Central memory CD4-positive, alpha-beta T cell (primary cell): ENCODE measurements around the gene GPC3.
A peak's percentile ranks its signal among the peaks of the same experiment; 100 is the strongest.

Source experiments
- DNase-seq: peaks from one replicate; pipeline ENCODE4 v3.0.0; 2022

The GPC3 gene

GRCh38 chrX:133836561-133836960 lies 148.8 kb downstream of the GPC3 start:
- no peak for DNase-seq

GRCh38 chrX:133834771-133835170 lies 150.6 kb downstream of the GPC3 start:
- no peak for DNase-seq

- no peak for DNase-seq
Observed at GRCh38 chrX:133819546-133819945, 165.8 kb downstream of the GPC3 start.

DNA sequence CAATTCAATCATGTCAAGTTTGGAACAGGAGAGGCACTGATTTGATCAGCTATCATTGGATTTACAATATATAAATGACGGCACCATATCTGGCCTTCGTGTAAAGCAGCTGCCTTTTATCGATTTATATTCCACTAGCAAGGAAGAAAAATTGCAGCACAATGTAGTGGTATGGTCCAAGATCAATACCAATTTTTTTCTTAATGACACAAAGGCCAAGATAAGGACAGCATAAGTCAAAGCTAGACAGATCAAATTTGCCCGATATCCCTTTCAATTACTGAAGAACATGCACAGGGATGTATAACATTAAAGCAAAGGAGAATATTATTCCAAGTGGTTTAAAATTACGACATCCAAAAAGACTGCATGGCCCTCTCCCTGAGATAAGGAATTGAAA lies 167.4 kb downstream of the GPC3 start:
- DNase-seq = no peak

DNA sequence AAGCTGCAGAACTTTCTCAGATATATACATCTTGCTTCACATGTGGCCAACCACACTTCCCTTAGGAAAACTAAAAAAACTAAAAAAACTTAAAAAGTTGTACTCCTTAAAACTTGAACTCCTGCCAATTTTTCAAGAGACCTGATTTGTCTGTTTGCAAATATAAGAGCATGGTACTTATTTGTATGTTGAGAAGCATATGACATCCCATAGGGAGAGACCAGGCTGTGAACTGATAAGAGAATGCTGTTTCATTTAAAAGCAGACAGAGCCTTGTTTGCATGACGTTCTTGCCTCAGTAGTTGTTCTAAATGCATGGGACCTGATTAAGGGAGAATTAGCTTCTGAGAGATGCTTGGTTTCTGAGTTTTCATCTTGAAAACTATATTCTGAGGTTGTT lies 169.9 kb downstream of the GPC3 start:
- no peak for DNase-seq

DNA sequence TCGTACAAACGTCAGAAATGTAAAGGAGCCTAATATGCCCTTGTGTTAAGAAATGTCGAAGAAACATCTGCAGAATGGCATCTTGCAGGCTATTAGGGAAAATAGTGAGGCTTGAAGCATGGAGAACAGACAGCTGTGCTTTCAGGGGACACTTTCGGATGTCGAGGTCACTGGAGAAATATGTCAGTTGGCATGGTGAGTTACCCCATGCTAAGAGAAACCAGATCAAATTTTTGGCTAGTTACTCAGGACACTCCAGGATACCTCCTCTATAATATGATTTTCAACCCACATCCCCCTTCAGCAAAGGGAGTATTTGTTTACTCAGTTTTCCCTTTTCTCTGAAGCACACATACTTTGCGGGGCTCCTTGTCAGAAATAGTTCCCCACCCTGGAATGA lies 171.4 kb downstream of the GPC3 start:
- DNase-seq = no peak

GRCh38 chrX:133812402-133812801 lies 173.0 kb downstream of the GPC3 start:
- DNase-seq = no peak

DNA sequence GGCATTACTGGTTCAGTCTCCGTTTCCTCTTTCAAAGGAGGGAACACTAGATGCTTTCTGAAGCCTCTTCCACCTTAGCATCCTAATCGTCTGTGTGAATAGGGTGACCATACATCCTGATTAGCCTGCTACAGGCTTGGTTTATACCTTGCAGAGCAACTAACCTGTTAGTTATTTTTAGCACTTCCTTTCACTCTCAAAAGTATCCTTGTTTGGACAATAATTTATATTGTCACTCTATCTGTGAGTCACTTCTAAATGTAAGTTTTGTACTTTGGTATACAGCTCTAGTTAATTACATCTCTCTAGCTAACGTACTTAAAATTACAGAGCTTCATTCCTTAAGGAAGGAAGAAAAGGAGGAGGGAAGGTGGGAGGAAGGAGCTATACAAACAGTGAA lies 174.5 kb downstream of the GPC3 start:
- no peak for DNase-seq

GRCh38 chrX:133804072-133804471 lies 181.3 kb downstream of the GPC3 start:
- DNase-seq = no peak

GRCh38 chrX:133796282-133796681 lies 189.1 kb downstream of the GPC3 start:
- no peak for DNase-seq

DNA sequence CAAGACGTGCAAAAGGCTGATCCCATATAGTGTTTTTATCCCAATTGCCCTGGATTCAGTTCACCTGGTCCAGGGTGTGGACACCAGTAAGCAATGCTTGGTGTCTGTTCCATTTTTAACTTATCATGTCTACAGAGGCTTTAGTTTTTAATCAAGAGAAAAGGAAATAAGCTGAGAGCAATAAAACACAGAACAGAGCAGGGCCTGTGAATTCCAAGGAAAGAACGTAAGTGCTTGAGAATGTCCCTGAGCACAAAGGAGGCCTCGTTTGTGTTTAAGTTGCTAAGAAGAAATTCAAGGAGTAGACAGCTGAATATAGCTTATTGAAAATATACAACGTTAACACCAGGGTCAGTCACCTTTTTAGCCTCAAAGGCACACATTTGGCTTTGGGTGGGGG lies 191.3 kb downstream of the GPC3 start:
- no peak for DNase-seq

DNA sequence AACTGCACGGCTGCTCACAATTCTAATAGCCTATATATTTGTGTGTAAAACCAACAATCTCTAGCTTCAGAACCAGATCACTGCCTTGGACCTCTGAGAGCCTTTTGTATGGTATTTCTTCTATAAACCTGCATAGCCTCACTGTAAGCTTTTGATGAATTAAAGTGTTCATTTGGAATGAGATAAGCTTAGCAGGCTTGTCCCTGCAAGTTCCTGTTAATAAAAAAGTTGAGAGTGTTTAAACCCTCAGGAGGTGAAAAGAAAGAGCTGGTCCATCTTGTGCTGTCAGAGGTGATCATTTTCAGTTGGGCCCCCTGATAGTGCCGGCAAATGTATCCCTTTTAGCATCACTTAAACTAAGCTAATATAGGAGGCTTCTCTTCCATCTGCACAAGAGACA lies 191.8 kb downstream of the GPC3 start:
- no peak for DNase-seq

GRCh38 chrX:133792198-133792953 lies 193.0 kb downstream of the GPC3 start:
- peak; percentile 49 for DNase-seq

DNA sequence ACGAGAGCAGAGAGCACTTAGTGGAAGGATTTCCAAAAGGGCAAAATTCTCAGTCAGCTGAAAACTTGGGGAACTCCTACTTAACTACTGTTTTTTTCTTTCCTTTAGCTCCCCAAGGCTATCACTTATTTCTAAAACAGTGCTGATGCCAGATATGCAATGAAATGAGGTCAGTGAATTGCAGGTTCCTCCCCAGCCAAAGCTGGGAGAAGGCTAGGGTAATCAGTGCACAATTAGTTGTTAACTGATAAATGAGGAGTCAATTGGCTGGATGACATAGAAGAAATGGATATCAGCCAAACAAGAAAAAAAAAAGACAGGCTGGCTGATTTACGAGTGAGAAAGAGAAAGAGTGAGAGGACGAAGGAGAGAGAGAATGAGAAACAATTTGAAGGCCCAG lies 195.6 kb downstream of the GPC3 start:
- no peak for DNase-seq

DNA sequence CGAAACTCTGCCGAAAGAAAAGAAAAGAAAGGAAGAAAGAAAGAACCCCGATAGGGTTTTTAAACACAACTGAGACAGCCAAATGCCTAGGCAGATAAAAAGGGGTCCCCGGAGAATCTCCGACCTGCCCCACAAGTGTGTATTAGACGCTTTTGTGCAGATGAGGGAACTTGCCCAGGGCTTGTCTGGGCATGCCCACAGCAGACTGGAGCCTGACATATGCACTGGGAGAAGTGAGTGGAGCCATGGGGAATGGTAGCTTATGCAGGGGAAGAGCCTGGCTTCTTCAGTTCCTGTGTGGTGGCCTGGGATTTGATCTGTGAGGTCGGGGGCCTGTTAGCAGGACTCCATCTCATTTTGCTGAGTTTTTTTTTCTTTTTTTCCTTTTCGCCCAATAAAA lies 199.0 kb downstream of the GPC3 start:
- DNase-seq = no peak

GRCh38 chrX:133783274-133783673 lies 202.1 kb downstream of the GPC3 start:
- DNase-seq = no peak

DNA sequence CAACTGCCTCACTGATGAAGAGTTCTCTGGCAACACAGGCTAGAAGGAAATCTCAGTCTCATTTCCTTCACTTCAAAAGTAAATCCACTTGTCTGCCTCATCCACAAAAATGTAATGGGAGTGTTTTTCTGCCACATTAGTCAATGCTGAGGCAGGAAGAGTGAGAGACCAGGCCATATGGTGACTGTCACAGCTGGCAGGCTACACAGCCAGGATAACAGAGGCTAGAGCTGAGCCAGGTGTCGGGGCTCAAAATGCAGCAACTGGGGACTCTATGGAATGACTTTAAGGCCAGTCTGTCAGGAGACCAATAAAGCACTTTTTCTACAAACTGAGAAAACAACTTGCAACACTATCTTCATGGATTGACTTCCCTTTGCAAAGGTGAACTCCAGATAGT lies 204.2 kb downstream of the GPC3 start:
- no peak for DNase-seq

GRCh38 chrX:133776072-133776471 lies 209.3 kb downstream of the GPC3 start:
- DNase-seq = peak; percentile 17

GRCh38 chrX:133774807-133775206 lies 210.6 kb downstream of the GPC3 start:
- DNase-seq = no peak

DNA sequence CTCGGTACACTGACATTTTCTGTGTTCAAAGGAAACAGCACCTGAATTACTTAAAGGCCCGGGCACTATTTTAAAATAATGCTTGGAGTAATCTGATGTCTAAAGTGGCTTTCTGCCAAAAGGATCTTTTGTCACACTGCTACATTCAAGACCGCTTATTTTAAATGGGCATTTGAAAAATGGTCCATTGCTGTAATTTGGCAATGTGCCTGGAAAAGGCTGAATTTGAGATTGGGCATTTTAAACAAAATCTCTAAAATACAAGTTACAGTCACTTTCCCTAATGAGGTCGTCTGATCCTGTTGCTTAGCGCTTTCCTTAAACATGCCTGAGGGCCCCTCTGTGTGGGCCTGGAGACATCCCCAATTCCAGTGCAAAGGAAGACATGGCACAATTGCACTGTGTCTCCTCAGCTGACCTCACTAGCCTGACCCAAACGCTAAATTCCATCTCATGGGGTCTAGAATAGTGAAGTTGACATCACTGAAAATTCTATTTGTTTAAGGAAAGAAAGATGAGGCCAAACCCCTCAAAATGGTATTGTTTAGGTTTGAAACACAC lies 214.2 kb downstream of the GPC3 start:
- DNase-seq = no peak

DNA sequence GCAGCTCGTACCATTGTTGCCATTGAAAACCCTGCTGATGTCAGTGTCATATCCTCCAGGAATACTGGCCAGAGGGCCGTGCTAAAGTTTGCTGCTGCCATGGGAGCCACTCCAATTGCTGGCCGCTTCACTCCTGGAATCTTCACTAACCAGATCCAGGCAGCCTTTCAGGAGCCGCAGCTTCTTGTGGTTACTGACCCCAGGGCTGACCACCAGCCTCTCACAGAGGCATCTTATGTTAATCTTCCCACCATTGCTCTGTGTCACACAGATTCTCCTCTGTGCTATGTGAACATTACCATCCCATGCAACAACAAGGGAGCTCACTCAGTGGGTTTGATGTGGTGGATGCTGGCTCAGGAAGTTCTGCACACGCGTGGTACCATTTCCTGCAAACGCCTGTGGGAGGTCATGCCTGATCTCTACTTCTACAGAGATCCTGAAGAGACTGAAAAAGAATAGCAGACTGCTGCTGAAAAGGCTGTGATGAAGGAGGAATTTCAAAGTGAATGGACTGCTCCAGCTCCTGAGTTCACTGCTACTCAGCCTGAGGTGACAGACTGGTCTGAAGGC lies 222.3 kb downstream of the GPC3 start:
- peak; percentile 18 for DNase-seq

DNA sequence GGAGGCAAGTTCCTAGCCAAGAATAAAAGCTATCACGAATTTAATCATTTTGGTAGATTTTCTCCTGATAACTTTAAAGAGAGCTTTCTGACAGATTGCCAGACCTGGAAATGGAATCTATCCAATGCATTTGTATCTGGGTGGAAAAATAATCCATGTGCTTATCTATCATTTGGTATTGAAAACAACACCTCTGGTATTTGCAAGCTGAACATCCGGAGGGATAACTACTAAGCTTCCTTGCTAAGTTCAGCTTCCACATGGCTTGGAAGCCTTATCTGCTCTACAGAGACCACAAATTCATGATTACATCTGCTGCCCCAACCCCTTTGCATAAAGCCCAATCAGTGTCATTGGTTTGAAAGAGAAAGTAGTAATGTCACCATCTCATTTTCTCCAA lies 230.7 kb downstream of the GPC3 start:
- no peak for DNase-seq

DNA sequence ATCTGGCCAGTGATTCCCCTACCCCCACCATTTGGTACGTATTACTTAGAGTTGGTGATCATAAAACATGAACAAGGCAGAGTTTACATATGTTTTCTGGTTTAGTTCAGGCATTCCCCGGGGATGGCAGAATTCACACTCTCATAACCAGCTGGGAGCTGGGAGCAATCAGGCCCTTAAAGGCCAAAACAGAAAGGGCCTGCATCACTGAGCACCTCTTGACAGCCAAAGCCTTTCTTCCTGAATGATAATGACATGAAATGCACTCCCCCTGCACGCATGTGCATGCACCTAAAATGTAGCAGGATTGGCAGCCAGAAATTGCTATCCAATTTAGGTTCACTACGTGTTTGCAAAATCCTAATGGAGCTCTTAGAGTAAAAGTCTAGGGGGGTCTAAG lies 235.4 kb downstream of the GPC3 start:
- DNase-seq = no peak

DNA sequence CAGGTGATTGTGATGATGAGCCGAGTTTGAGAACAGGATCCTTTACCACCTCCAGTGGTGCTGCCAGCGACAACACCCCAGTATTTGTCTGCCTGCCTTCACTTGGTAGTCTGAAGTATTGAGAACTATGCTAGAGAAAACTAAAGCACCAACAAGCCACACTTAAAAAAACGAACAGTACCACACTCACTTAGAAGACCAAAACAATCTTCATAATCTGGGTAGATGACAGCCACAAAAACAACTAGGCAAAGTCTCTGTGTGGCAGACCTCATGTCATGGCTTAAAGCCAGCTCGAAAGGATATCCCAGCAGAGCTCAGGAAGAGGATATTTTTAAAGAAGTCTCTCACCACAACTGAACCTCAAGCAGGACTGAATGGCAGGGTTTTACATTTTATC lies 236.0 kb downstream of the GPC3 start:
- DNase-seq = peak; percentile 22

- no peak for DNase-seq
Observed at GRCh38 chrX:133747196-133747595, 238.2 kb downstream of the GPC3 start.
